K562 (cell line): ENCODE measurements around the gene CGGBP1. TPM values are rescaled to one million over a fixed set of nuclear protein-coding genes. Genes with fewer than 3 reads are reported as not detected.

Experiments used
- ATAC-seq: fragments of 200-7000 bp; cut with Tn5 transposase; 3 replicates; pipeline ENCODE4 v1.9.1; 2020; ENCODE audit warnings: moderate library complexity
- BruUV-seq: library from RNA; stranded (reverse); fragments of 400-500 nt; replicated peaks from 2 replicates; lab custom pipeline; 2021; lab: Mats Ljungman, UMichigan
- CTCF ChIA-PET: fragments of 300-600 bp; formaldehyde crosslinking; extraction: SDS; loops from one replicate; lab custom pipeline; 2021; ENCODE audit warnings: low intra/inter-chr PET ratio; lab: Yijun Ruan, JAX
- POLR2A ChIA-PET: fragments of 300-600, 350-650 bp; sonication (Branson Sonifier 250); formaldehyde crosslinking; extraction: SDS; loops from one replicate; lab custom pipeline; 2021; ENCODE audit warnings: antibody characterized with exemption, inconsistent platforms; lab: Yijun Ruan, JAX
- DNase-seq, 4 experiments: peaks; one replicate each; pipeline versions ENCODE4 v3.0.0 to v3.0.0-alpha.2; 2011 to 2018; ENCODE audit warnings: low spot score in 3 of 4, mixed read lengths in 3 of 4; ENCODE audit errors: extremely low read depth in 1 of 4
- FAIRE-seq: peaks from 2 replicates; lab custom pipeline; 2011; peaks lifted over from hg19 to GRCh38; lab: Jason Lieb, UNC
- H2AFZ ChIP-seq: 2 replicates; pipeline ENCODE4 v1.6.0; 2011; ENCODE audit warnings: low read depth, low read length, control low read depth, inconsistent platforms
- H3K27ac ChIP-seq: fragments of 200-600 bp; 3 replicates; pipeline ENCODE4 v1.8.0; 2011; ENCODE audit warnings: low read depth, mild to moderate bottlenecking, control low read depth, inconsistent platforms, low read length, moderate library complexity, mixed read lengths; ENCODE audit errors: extremely low read depth
- H3K27me3 ChIP-seq, 2 experiments: fragments of 300-600 bp in 1 of 2; 2 replicates in 1 of 2; 3 replicates in 1 of 2; pipeline versions ENCODE4 v1.6.0 to v1.8.0; 2011; ENCODE audit warnings: inconsistent platforms in 2 of 2, low read length in 2 of 2, mild to moderate bottlenecking in 1 of 2, mixed read lengths in 1 of 2, moderate library complexity in 1 of 2; ENCODE audit not compliant: control insufficient read depth in 2 of 2, insufficient read depth in 2 of 2
- H3K36me3 ChIP-seq: fragments of 300-600 bp; 3 replicates; pipeline ENCODE4 v1.8.0; 2011; ENCODE audit warnings: mild to moderate bottlenecking, low read length, inconsistent platforms; ENCODE audit not compliant: control insufficient read depth, insufficient read depth
- H3K4me1 ChIP-seq, 2 experiments: fragments of 200-600 bp in 1 of 2; replicated peaks in 1 of 2; 2 replicates in 1 of 2; 3 replicates in 1 of 2; pipeline versions ENCODE4 v1.5.1 to v1.8.0; 2011; ENCODE audit warnings: inconsistent platforms in 2 of 2, low read length in 2 of 2, mild to moderate bottlenecking in 1 of 2, mixed read lengths in 1 of 2, moderate library complexity in 1 of 2; ENCODE audit not compliant: control insufficient read depth in 2 of 2, insufficient read depth in 2 of 2
- H3K4me2 ChIP-seq: 2 replicates; pipeline ENCODE4 v1.6.1; 2011; ENCODE audit warnings: low read length, control low read depth, inconsistent platforms, mixed read lengths; ENCODE audit not compliant: insufficient read depth
- H3K4me3 ChIP-seq: fragments of 200-600 bp; sonication (generic), shearing (Covaris generic); 2 replicates; pipeline ENCODE4 v1.5.1; 2016; ENCODE audit warnings: control low read depth, inconsistent platforms
- H3K79me2 ChIP-seq: fragments of 200-600 bp; 3 replicates; pipeline ENCODE4 v1.8.0; 2011; ENCODE audit warnings: low read length, inconsistent platforms; ENCODE audit not compliant: control insufficient read depth, insufficient read depth
- H3K9ac ChIP-seq, 2 experiments: 2 replicates each; pipeline versions ENCODE4 v1.6.0 to v1.6.1; 2011; ENCODE audit warnings: low read depth in 2 of 2, low read length in 2 of 2, control low read depth in 1 of 2, inconsistent platforms in 1 of 2, mild to moderate bottlenecking in 1 of 2, mixed read lengths in 1 of 2; ENCODE audit not compliant: insufficient read depth in 1 of 2
- H3K9me1 ChIP-seq: one replicate; pipeline ENCODE4 v1.6.0; 2011; ENCODE audit warnings: inconsistent platforms, mild to moderate bottlenecking, low read length, moderate library complexity; ENCODE audit not compliant: control insufficient read depth, insufficient read depth
- H3K9me3 ChIP-seq: replicated peaks from 2 replicates; pipeline ENCODE4 v1.5.1; 2011; ENCODE audit warnings: low read depth, low read length, inconsistent platforms; ENCODE audit not compliant: control insufficient read depth, insufficient read depth
- H4K20me1 ChIP-seq: replicated peaks from 2 replicates; pipeline ENCODE4 v1.6.1; 2011; ENCODE audit warnings: low read length, inconsistent platforms, mixed read lengths; ENCODE audit not compliant: control insufficient read depth, insufficient read depth
- C11orf30 ChIP-seq: fragments of 450-650 bp; IDR thresholded peaks from 2 replicates; pipeline ENCODE4 v1.6.1; 2016; ENCODE audit warnings: low read depth, mild to moderate bottlenecking
- NR1H2 ChIP-seq: sonication (generic); formaldehyde crosslinking; IDR thresholded peaks from 2 replicates; pipeline ENCODE4 v1.4.0; 2020; ENCODE audit warnings: mild to moderate bottlenecking, missing genetic modification reagents
- ZNF282 ChIP-seq: sonication (generic); formaldehyde crosslinking; IDR thresholded peaks from 2 replicates; pipeline ENCODE4 v1.8.1; 2023; ENCODE audit warnings: missing genetic modification reagents
- ZNF316 ChIP-seq: fragments of 450-650 bp; IDR thresholded peaks from 2 replicates; pipeline ENCODE4 v1.6.1; 2016
- WGBS: fragments of 100-300 bp; shearing (Covaris generic); methylation state at CpG from one replicate; pipeline ENCODE4 v1.1.6; 2016; ENCODE audit warnings: low coverage, mixed read lengths; ENCODE audit not compliant: insufficient coverage; ENCODE audit errors: missing lambda C conversion rate; 5-methylcytosine and 5-hydroxymethylcytosine counted together
- in situ Hi-C: fragments of 300-500 bp; cut with MboI; formaldehyde crosslinking; loops from 4 replicates; pipeline ENCODE4 v1.15.0; 2018; ENCODE audit warnings: inconsistent platforms, mixed read lengths
- intact Hi-C: fragments of 100-400 bp; cut with micrococcal nuclease; formaldehyde crosslinking; loops from 2 replicates; pipeline ENCODE4 v1.14.2; 2022
- polyA plus RNA-seq, 8 experiments: library from polyadenylated mRNA; depleted of rRNA in 4 of 8; stranded (reverse) in 5 of 8; unstranded in 3 of 8; fragments of >200 nt; fragmentation: Nextera tagmentation in 2 of 8; fragmentation: Illumina TruSeq in 1 of 8; extraction: Ambion mirVana in 2 of 8; extraction: Trizol in 1 of 8; gene quantifications; 2 replicates each; pipeline versions ENCODE4 v1.2.1 to v1.2.3, GENCODE V29; 2011 to 2014; ENCODE audit warnings: inconsistent platforms in 1 of 8, missing spikeins in 1 of 8
- total RNA-seq, 7 experiments: library from RNA; depleted of rRNA in 6 of 7; stranded (reverse); fragments of >200 nt in 6 of 7; fragmentation: Illumina TruSeq in 2 of 7; extraction: Trizol in 2 of 7; gene quantifications; 2 replicates each; pipeline versions ENCODE4 v1.2.1 to v1.2.3, GENCODE V29; 2011 to 2021; ENCODE audit warnings: low replicate concordance in 1 of 7
- TF ChIP-seq, protein P1 (sequence below), 2 experiments: IDR thresholded peaks; 2 replicates each; pipeline ENCODE4 v1.6.1; 2011; ENCODE audit warnings: borderline replicate concordance in 1 of 2, control low read depth in 1 of 2, low read depth in 1 of 2, low read length in 1 of 2, mild to moderate bottlenecking in 1 of 2, mixed read lengths in 1 of 2, moderate library complexity in 1 of 2; ENCODE audit not compliant: insufficient read depth in 1 of 2, insufficient read length in 1 of 2, poor library complexity in 1 of 2, severe bottlenecking in 1 of 2; ENCODE audit errors: extremely low read depth in 1 of 2
- TF ChIP-seq, protein P2 (sequence below), 2 experiments: fragments of 450-650 bp; formaldehyde crosslinking in 1 of 2; IDR thresholded peaks; 2 replicates each; pipeline versions ENCODE4 v1.4.0 to v1.6.1; 2014 to 2020; ENCODE audit warnings: mild to moderate bottlenecking in 2 of 2, borderline replicate concordance in 1 of 2, low read depth in 1 of 2

CGGBP1 gene
- total and polyA plus RNA-seq, 9 of the 15 experiments (the other 6 are each of a cell fraction or from before 2014, with no cell fraction given): 14.4 to 47.8 (median 37.8) TPM

DNA sequence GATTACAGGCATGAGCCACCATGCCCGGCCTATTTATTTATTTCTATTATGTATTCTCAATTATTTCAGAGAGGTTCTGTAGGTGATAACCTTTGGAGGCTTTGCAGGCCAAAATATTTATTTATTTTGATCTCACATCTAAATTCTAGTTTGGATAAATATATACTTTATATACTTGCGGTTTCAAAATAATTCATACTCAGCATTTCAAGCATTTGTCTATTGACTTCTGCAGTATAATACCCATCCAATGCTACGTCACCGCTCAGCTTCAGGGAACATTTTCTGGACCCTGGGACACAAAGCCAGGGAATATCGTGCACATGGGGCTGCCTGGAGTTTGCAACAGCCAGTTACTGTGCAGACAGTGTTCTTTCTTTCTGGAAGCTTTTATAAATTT is 22.6 kb downstream of the CGGBP1 start:
- Histone ChIP-seq H3K9me1 (no peaks in the 10 kb centered on the region), H3K79me2 (no peaks in the 10 kb centered on the region), H3K27me3 (no peaks in the 10 kb centered on the region), H3K27ac (no peak overlapping the region), H3K9me3 (0 out of 2 replicates have a peak, but pooled peaks cover 1% of the 10 kb centered on the region), H3K36me3 (no peaks in the 10 kb centered on the region), H3K9ac (no peak overlapping the region), H3K4me2 (no peak overlapping the region), H2AFZ (peak overlapping the region; percentile 37; the same call in 1 of the 2 replicates), H4K20me1 (no peaks in the 10 kb centered on the region), H3K4me3 (no peak overlapping the region), H3K4me1 (peaks cover 7 to 8% of the 10 kb centered on the region in 2 experiments; a peak in 4 of 5 replicates)
- DNase-seq (no peak), FAIRE-seq (no peak), ATAC-seq (no peak)
- CTCF ChIA-PET: no interaction called here
- intact Hi-C loops (no loop called here), in situ Hi-C loops (no loop called here)
- 59% methylated on average over 5 of the region's 5 CpGs for WGBS
- POLR2A ChIA-PET: no interaction called here
- BruUV-seq: no TSS peak
- TF ChIP-seq, protein P1, sequence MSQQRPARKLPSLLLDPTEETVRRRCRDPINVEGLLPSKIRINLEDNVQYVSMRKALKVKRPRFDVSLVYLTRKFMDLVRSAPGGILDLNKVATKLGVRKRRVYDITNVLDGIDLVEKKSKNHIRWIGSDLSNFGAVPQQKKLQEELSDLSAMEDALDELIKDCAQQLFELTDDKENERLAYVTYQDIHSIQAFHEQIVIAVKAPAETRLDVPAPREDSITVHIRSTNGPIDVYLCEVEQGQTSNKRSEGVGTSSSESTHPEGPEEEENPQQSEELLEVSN (IDR thresholded peaks at IDR 0.05; ENCODE audit: borderline replicate concordance in 1 of 2, extremely low read depth in 1 of 2, insufficient read depth in 1 of 2, insufficient read length in 1 of 2, low read depth in 1 of 2, low read length in 1 of 2, poor library complexity in 1 of 2, severe bottlenecking in 1 of 2): no peak
- TF ChIP-seq, protein P2, sequence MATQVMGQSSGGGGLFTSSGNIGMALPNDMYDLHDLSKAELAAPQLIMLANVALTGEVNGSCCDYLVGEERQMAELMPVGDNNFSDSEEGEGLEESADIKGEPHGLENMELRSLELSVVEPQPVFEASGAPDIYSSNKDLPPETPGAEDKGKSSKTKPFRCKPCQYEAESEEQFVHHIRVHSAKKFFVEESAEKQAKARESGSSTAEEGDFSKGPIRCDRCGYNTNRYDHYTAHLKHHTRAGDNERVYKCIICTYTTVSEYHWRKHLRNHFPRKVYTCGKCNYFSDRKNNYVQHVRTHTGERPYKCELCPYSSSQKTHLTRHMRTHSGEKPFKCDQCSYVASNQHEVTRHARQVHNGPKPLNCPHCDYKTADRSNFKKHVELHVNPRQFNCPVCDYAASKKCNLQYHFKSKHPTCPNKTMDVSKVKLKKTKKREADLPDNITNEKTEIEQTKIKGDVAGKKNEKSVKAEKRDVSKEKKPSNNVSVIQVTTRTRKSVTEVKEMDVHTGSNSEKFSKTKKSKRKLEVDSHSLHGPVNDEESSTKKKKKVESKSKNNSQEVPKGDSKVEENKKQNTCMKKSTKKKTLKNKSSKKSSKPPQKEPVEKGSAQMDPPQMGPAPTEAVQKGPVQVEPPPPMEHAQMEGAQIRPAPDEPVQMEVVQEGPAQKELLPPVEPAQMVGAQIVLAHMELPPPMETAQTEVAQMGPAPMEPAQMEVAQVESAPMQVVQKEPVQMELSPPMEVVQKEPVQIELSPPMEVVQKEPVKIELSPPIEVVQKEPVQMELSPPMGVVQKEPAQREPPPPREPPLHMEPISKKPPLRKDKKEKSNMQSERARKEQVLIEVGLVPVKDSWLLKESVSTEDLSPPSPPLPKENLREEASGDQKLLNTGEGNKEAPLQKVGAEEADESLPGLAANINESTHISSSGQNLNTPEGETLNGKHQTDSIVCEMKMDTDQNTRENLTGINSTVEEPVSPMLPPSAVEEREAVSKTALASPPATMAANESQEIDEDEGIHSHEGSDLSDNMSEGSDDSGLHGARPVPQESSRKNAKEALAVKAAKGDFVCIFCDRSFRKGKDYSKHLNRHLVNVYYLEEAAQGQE (IDR thresholded peaks at IDR 0.05; ENCODE audit: borderline replicate concordance): no peak
- TF ChIP-seq, protein P2 (CRISPR knock-in tag; IDR thresholded peaks at IDR 0.05; ENCODE audit: low read depth): no peak
- TF ChIP-seq C11orf30 (peak; percentile 49; the same call in 1 of the 2 replicates), ZNF282 (CRISPR knock-in tag) (no peak), NR1H2 (CRISPR knock-in tag) (no peak), ZNF316 (peak; percentile 77)
- TF ChIP-seq, all 486 proteins: peak for 2
